CD4-positive, alpha-beta T cell (primary cell): ENCODE measurements around the gene CDC37L1. TPM values are rescaled to one million over a fixed set of nuclear protein-coding genes. Genes with fewer than 3 reads are reported as not detected.

Source experiments
- ATAC-seq: fragments of 200-7000 bp; cut with Tn5 transposase; one replicate; pipeline ENCODE4 v1.10.0; 2022; ENCODE audit warnings: mild to moderate bottlenecking; ENCODE audit not compliant: poor library complexity
- CTCF ChIA-PET: fragments of 350-600 bp; sonication (Branson Sonifier 250); formaldehyde crosslinking; loops from one replicate; lab custom pipeline; 2021; ENCODE audit warnings: antibody characterized with exemption, inconsistent platforms; lab: Charles Lee
- POLR2A ChIA-PET: fragments of 350-600 bp; sonication (Branson Sonifier 250); formaldehyde crosslinking; loops from one replicate; lab custom pipeline; 2021; ENCODE audit warnings: antibody characterized with exemption, inconsistent platforms; lab: Charles Lee
- DNase-seq, 14 experiments: peaks; one replicate each; pipeline ENCODE4 v3.0.0-alpha.2; 2013 to 2020; ENCODE audit warnings: mixed read lengths in 2 of 14
- H3K27ac ChIP-seq, 2 donors: one replicate each; pipeline versions ENCODE4 v1.5.1 to v1.7.0; 2013; ENCODE audit warnings: low read length in 2 of 2, low read depth in 1 of 2, mild to moderate bottlenecking in 1 of 2
- H3K27me3 ChIP-seq, 2 experiments: 1 replicate in 1 of 2; 2 replicates in 1 of 2; pipeline versions ENCODE4 v1.6.1 to v1.7.0; 2013; ENCODE audit warnings: low read length in 2 of 2, control low read depth in 1 of 2, mild to moderate bottlenecking in 1 of 2, moderate library complexity in 1 of 2; ENCODE audit not compliant: insufficient read depth in 2 of 2, control insufficient read depth in 1 of 2
- H3K36me3 ChIP-seq: one replicate; pipeline ENCODE4 v1.6.1; 2013; ENCODE audit warnings: low read length, control low read depth; ENCODE audit not compliant: insufficient read depth
- H3K4me1 ChIP-seq: one replicate; pipeline ENCODE4 v1.6.1; 2013; ENCODE audit warnings: low read length, control low read depth; ENCODE audit not compliant: insufficient read depth
- H3K4me3 ChIP-seq: one replicate; pipeline ENCODE4 v1.5.1; 2013; ENCODE audit warnings: mild to moderate bottlenecking, low read length, moderate library complexity
- H3K9me3 ChIP-seq, 2 experiments: 1 replicate in 1 of 2; 2 replicates in 1 of 2; pipeline versions ENCODE4 v1.6.1 to v1.7.0; 2013; ENCODE audit warnings: low read length in 2 of 2, mild to moderate bottlenecking in 2 of 2, control low read depth in 1 of 2, moderate library complexity in 1 of 2; ENCODE audit not compliant: control insufficient read depth in 1 of 2, insufficient read depth in 1 of 2
- H3K27ac Mint-ChIP-seq: one replicate; pipeline ENCODE4 v1.8.0; 2020; ENCODE audit warnings: mixed read lengths
- H3K27me3 Mint-ChIP-seq: one replicate; pipeline ENCODE4 v1.8.0; 2021; ENCODE audit warnings: mixed read lengths
- H3K36me3 Mint-ChIP-seq: one replicate; pipeline ENCODE4 v1.8.0; 2021; ENCODE audit warnings: low read depth, mixed read lengths
- H3K4me1 Mint-ChIP-seq: one replicate; pipeline ENCODE4 v1.8.0; 2021; ENCODE audit warnings: low read depth, mixed read lengths
- H3K4me3 Mint-ChIP-seq: one replicate; pipeline ENCODE4 v1.8.0; 2020; ENCODE audit warnings: mild to moderate bottlenecking, mixed read lengths
- H3K9me3 Mint-ChIP-seq: one replicate; pipeline ENCODE4 v1.8.0; 2020; ENCODE audit warnings: mixed read lengths
- CTCF ChIP-seq: fragments of 200-600 bp; IDR thresholded peaks from one replicate; pipeline ENCODE4 v1.8.0; 2022; ENCODE audit warnings: antibody characterized with exemption, mild to moderate bottlenecking
- intact Hi-C, 2 experiments: fragments of 100-400 bp; cut with DNase I in 1 of 2; cut with micrococcal nuclease in 1 of 2; formaldehyde crosslinking; loops; one replicate each; pipeline versions ENCODE4 v1.15.1 to v1.9.0; 2023 to 2025; cut with DNase I, micrococcal nuclease
- total RNA-seq, 174 experiments: library from RNA in 2 of 174; stranded (reverse) in 2 of 174; gene quantifications; one replicate each; pipeline ENCODE4 v1.2.3 and lab custom pipeline; 2021 to 2026

Gene CDC37L1
- total RNA-seq, 2 experiments from 2014 or later, result 49.1 to 53.4 TPM

GRCh38 chr9:4674783-4675182 lies 4.6 kb upstream of the CDC37L1 start:
- intact Hi-C loops, result loop anchor here (5.0 to 10.0 kb wide), 6 partner anchors 118 to 1832 kb away; partner anchors contain the start of genes PLGRKT (in 1 of the 2), PUM3 (in 1 of the 2), RCL1 (in 1 of the 2) and RIC1 (in 1 of the 2)
- Mint-ChIP-seq H3K36me3 (no peaks in the 10 kb centered on the region), H3K27ac (no peak overlapping the region)

GRCh38 chr9:4677392-4677791 lies 2.0 kb upstream of the CDC37L1 start:
- Histone ChIP-seq H3K27me3 (no peaks in the 10 kb centered on the region), H3K9me3 (no peaks in the 10 kb centered on the region), H3K27ac (no peak overlapping the region), H3K4me3 (no peak overlapping the region), H3K36me3 (no peaks in the 10 kb centered on the region), H3K4me1 (peaks cover 17% of the 10 kb centered on the region)
- CTCF ChIA-PET, result no interaction called here
- Mint-ChIP-seq H3K36me3 (no peaks in the 10 kb centered on the region), H3K9me3 (no peaks in the 10 kb centered on the region), H3K4me3 (no peak overlapping the region), H3K4me1 (peaks cover 5% of the 10 kb centered on the region), H3K27ac (no peak overlapping the region), H3K27me3 (no peaks in the 10 kb centered on the region)
- no peak for TF ChIP-seq CTCF
- intact Hi-C loops, result loop anchor here (5.0 to 10.0 kb wide), 6 partner anchors 115 to 1835 kb away; partner anchors contain the start of genes PLGRKT (in 1 of the 2), PUM3 (in 1 of the 2), RCL1 (in 1 of the 2) and RIC1 (in 1 of the 2)
- ATAC-seq (no peak), DNase-seq (no peak)
- POLR2A ChIA-PET, result interaction anchor here (1.0 to 1.9 kb wide), 4 partner anchors 9 to 63 kb away, joined by 4 to 13 read pairs (median 6); partner anchors contain the start of genes AK3 and SPATA6L

More at GRCh38 chr9:4674783-4675182, 4.6 kb upstream of the CDC37L1 start:
- peaks cover 10% of the 10 kb centered on the region for H3K4me1 ChIP-seq
- no peak overlapping the region for H3K4me3 Mint-ChIP-seq
- no peaks in the 10 kb centered on the region for H3K27me3 Mint-ChIP-seq
- ATAC-seq (no peak), DNase-seq (no peak)
- H3K4me3 ChIP-seq, result no peak overlapping the region
- H3K9me3 ChIP-seq, result no peaks in the 10 kb centered on the region
- no peaks in the 10 kb centered on the region for H3K9me3 Mint-ChIP-seq
- H3K27ac ChIP-seq, result no peak overlapping the region
- peaks cover 14% of the 10 kb centered on the region for H3K4me1 Mint-ChIP-seq
- ChIA-PET CTCF (interaction anchor here (2.4 kb wide), 1 partner anchor 8 kb away, joined by 6 read pairs; the partner anchor contains the start of gene SPATA6L), POLR2A (interaction anchor here (0.9 kb wide), 1 partner anchor 119 kb away, joined by 3 read pairs; no protein-coding TSS in a partner anchor)
- no peaks in the 10 kb centered on the region for H3K27me3 ChIP-seq
- H3K36me3 ChIP-seq, result no peaks in the 10 kb centered on the region
- TF ChIP-seq CTCF, result no peak

DNA sequence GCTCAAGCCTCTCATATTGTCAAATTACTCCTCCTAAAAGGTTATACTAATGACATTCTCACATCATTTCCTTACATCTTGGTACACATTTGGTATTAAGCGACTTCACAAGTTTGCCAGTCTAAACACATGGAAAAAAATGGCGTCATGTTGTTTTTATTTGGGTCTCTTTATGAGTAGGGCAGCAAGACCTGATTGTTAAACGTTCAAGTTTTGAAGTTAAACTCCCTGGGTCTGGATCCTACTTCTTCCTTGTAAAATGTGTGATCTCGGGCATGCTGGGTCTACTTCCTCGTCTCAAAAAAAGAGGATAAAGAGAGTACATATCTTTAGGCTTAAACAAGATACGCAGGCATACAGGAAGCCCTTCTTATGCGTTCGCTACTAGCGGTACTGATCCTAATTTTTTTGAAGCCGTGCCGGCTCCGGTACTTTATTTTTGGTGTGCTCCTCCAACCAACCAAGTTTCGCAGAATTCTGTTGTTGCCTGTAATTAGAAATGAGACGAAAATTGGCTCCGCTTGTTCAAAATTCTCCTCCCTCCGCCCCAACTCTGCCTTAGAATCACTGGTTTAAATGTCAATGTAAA lies 596 bp upstream of the CDC37L1 start:
- Histone ChIP-seq H3K4me1 (peaks cover 20% of the 10 kb centered on the region), H3K27ac (peak overlapping the region; percentile 95), H3K36me3 (peaks cover 5% of the 10 kb centered on the region), H3K4me3 (peak overlapping the region; percentile 95), H3K9me3 (no peaks in the 10 kb centered on the region), H3K27me3 (no peaks in the 10 kb centered on the region)
- Mint-ChIP-seq H3K9me3 (no peaks in the 10 kb centered on the region), H3K27me3 (no peaks in the 10 kb centered on the region), H3K27ac (no peak overlapping the region), H3K36me3 (peaks cover 7% of the 10 kb centered on the region), H3K4me3 (no peak overlapping the region), H3K4me1 (peaks cover 13% of the 10 kb centered on the region)
- ChIA-PET POLR2A (interaction anchor here (0.7 to 1.4 kb wide), 23 partner anchors 8 to 1734 kb away, joined by 3 to 95 read pairs (median 5); partner anchors contain the start of genes AK3, CD274, PLPP6 and RCL1), CTCF (interaction anchor here (0.7 to 1.5 kb wide), 6 partner anchors 11 to 1163 kb away, joined by 3 to 22 read pairs (median 4); partner anchors contain the start of genes PLPP6 and SPATA6L)
- ATAC-seq, result peak; percentile 41
- peak in 9 of 14 experiments; percentile 20 to 73 (median 42) for DNase-seq
- intact Hi-C loops, result loop anchor here (1.0 to 10.0 kb wide), 9 partner anchors 11 to 1836 kb away; partner anchors contain the start of genes PLGRKT (in 1 of the 2), PLPP6 (in 1 of the 2), PUM3 (in 1 of the 2) and RCL1 (in 1 of the 2)
- TF ChIP-seq CTCF, result no peak
